ENCODE measurements around the gene ZBTB21.

GRCh38 chr21:41961282-41961701, 48.9 kb downstream of the ZBTB21 start:
- TF ChIP-seq CTCF (IDR thresholded peaks at IDR 0.05) = no peak
- TF ChIP-seq POLR2A (IDR thresholded peaks at IDR 0.05) = no peak

Data from stomach (tissue), 4 donors.